Stimulated activated CD4-positive, alpha-beta T cell treated with anti-CD3 and anti-CD28 coated beads, Interleukin-4, amount 100 ng/mL, for 48 hours (primary cell): ENCODE measurements around the gene SUSD2.
"Not testable (repeated sequence)": the region's sequence is repeated elsewhere in the genome, so short reads cannot be mapped to it uniquely, and the experiment has no call there.

Experiments
- DNase-seq, 2 donors: peaks; one replicate each; pipeline ENCODE4 v3.0.0-alpha.2; 2020; ENCODE audit warnings: low read depth in 2 of 2

SUSD2 gene

GRCh38 chr22:24177045-24177444, 4.2 kb upstream of the SUSD2 start:
- no peak for DNase-seq

GRCh38 chr22:24177456-24177855, 3.8 kb upstream of the SUSD2 start:
- DNase-seq: no peak

GRCh38 chr22:24178021-24178431, 3.3 kb upstream of the SUSD2 start:
- DNase-seq: no peak

- DNase-seq: no peak
Measured at GRCh38 chr22:24178502-24179440, 2.5 kb upstream of the SUSD2 start.

- no peak for DNase-seq
Measured at GRCh38 chr22:24179478-24180210, 1.6 kb upstream of the SUSD2 start.

GRCh38 chr22:24180316-24181087, 785 bp upstream of the SUSD2 start:
- no peak for DNase-seq

GRCh38 chr22:24181996-24182899, 961 bp downstream of the SUSD2 start:
- no peak for DNase-seq

- not testable (repeated sequence) for DNase-seq
Measured at GRCh38 chr22:24182900-24183246, 1.6 kb downstream of the SUSD2 start.

- DNase-seq: no peak
Measured at GRCh38 chr22:24183321-24184031, 2.2 kb downstream of the SUSD2 start.

GRCh38 chr22:24184057-24184798, 2.9 kb downstream of the SUSD2 start:
- DNase-seq: no peak

- no peak for DNase-seq
Measured at GRCh38 chr22:24185001-24185500, 3.8 kb downstream of the SUSD2 start.

- no peak for DNase-seq
Measured at GRCh38 chr22:24185501-24186351, 4.4 kb downstream of the SUSD2 start.

GRCh38 chr22:24186352-24186740, 5.1 kb downstream of the SUSD2 start:
- DNase-seq: no peak

- DNase-seq: no peak
Measured at GRCh38 chr22:24186892-24187670, 5.8 kb downstream of the SUSD2 start.

GRCh38 chr22:24187731-24188644, 6.7 kb downstream of the SUSD2 start:
- no peak for DNase-seq

GRCh38 chr22:24188705-24189248, 7.5 kb downstream of the SUSD2 start:
- no peak for DNase-seq
